ENCODE data around the gene MAB21L4.
A peak's percentile ranks its signal among the peaks of the same experiment; 100 is the strongest.

The MAB21L4 gene

GRCh38 chr2:240917684-240918257 lies 21.8 kb upstream of the MAB21L4 start (continued):
- TF ChIP-seq KLF16 (tag by site-specific recombination; IDR thresholded peaks at IDR 0.05) (no peak), KLF8 (tag by site-specific recombination; IDR thresholded peaks at IDR 0.05) (no peak), ZNF211 (tag by site-specific recombination; IDR thresholded peaks at IDR 0.05; ENCODE audit: low read depth) (no peak), ZBTB20 (tag by site-specific recombination; IDR thresholded peaks at IDR 0.05) (no peak), ZXDB (tag by site-specific recombination; IDR thresholded peaks at IDR 0.05) (no peak), ZNF600 (tag by site-specific recombination; IDR thresholded peaks at IDR 0.05) (no peak), ZNF510 (tag by site-specific recombination; IDR thresholded peaks at IDR 0.05; ENCODE audit: insufficient replicate concordance) (no peak), ELK4 (IDR thresholded peaks at IDR 0.05; ENCODE audit: borderline replicate concordance, low read depth, low read length) (no peak)

GRCh38 chr2:240917009-240917683 lies 21.2 kb upstream of the MAB21L4 start:
- TF ChIP-seq KLF9 (tag by site-specific recombination; IDR thresholded peaks at IDR 0.05; ENCODE audit: low read depth): 0 out of 2 replicates have a peak, but pooled peaks have one; percentile 0
- no peak for TF ChIP-seq ZNF549 (tag by site-specific recombination; IDR thresholded peaks at IDR 0.05)
- 0 out of 2 replicates have a peak, but pooled peaks have one; percentile 23 for TF ChIP-seq GLIS2 (tag by site-specific recombination; IDR thresholded peaks at IDR 0.05)
- no peak for TF ChIP-seq ZNF324 (tag by site-specific recombination; IDR thresholded peaks at IDR 0.05)
- TF ChIP-seq AEBP2 (tag by site-specific recombination; IDR thresholded peaks at IDR 0.05; ENCODE audit: borderline replicate concordance): no peak
- 0 out of 2 replicates have a peak, but pooled peaks have one; percentile 5 for TF ChIP-seq ZNF423 (tag by site-specific recombination; IDR thresholded peaks at IDR 0.05)
- TF ChIP-seq WT1 (tag by site-specific recombination; IDR thresholded peaks at IDR 0.05): 0 out of 2 replicates have a peak, but pooled peaks have one; percentile 23
- no peak for TF ChIP-seq MEIS1 (CRISPR knock-in tag; IDR thresholded peaks at IDR 0.05; ENCODE audit: borderline replicate concordance)
- TF ChIP-seq SP7 (tag by site-specific recombination; IDR thresholded peaks at IDR 0.05): no peak
- TF ChIP-seq ZNF501 (tag by site-specific recombination; IDR thresholded peaks at IDR 0.05): no peak
- no peak overlapping the region for H3K4me3 ChIP-seq (ENCODE audit: low read depth, low read length)
- H3K9me3 ChIP-seq (ENCODE audit: control insufficient read depth, insufficient read depth, low read depth, low read length): no peaks in the 10 kb centered on the region
- H3K4me1 ChIP-seq (ENCODE audit: control insufficient read depth, insufficient read depth, low read length): 0 out of 2 replicates have a peak, but pooled peaks cover 2% of the 10 kb centered on the region
- ChIA-PET POLR2A (no interaction called here), CTCF (interaction anchor here (1.0 kb wide), 1 partner anchor 93 kb away, joined by 3 read pairs; no protein-coding TSS in a partner anchor)
- no peak overlapping the region for H3K27ac ChIP-seq (ENCODE audit: extremely low read depth, low read depth, low read length)
- no peaks in the 10 kb centered on the region for H3K36me3 ChIP-seq (ENCODE audit: control insufficient read depth in 2 of 2, insufficient read depth in 1 of 2, low read length in 2 of 2)

- H3K4me1 ChIP-seq (ENCODE audit: control insufficient read depth, insufficient read depth, low read length): 0 out of 2 replicates have a peak, but pooled peaks cover 2% of the 10 kb centered on the region
- H3K36me3 ChIP-seq (ENCODE audit: control insufficient read depth in 2 of 2, insufficient read depth in 1 of 2, low read length in 2 of 2): no peaks in the 10 kb centered on the region
- POLR2A ChIA-PET: no interaction called here
- H3K4me3 ChIP-seq (ENCODE audit: low read depth, low read length): no peak overlapping the region
- H3K27ac ChIP-seq (ENCODE audit: extremely low read depth, low read depth, low read length): no peak overlapping the region
- CTCF ChIA-PET: interaction anchor here (1.0 kb wide), 1 partner anchor 94 kb away, joined by 3 read pairs; no protein-coding TSS in a partner anchor
- no peaks in the 10 kb centered on the region for H3K9me3 ChIP-seq (ENCODE audit: control insufficient read depth, insufficient read depth, low read depth, low read length)
- TF ChIP-seq ZNF239 (tag by site-specific recombination; IDR thresholded peaks at IDR 0.05): no peak
- TF ChIP-seq GLIS2 (tag by site-specific recombination; IDR thresholded peaks at IDR 0.05): peak; percentile 48; the same call in 1 of the 2 replicates
- TF ChIP-seq KLF1 (tag by site-specific recombination; IDR thresholded peaks at IDR 0.05): peak; percentile 74
- no peak for TF ChIP-seq ZNF354C (tag by site-specific recombination; IDR thresholded peaks at IDR 0.05; ENCODE audit: borderline replicate concordance, low read depth)
- TF ChIP-seq ZNF701 (tag by site-specific recombination; IDR thresholded peaks at IDR 0.05): no peak
- TF ChIP-seq WT1 (tag by site-specific recombination; IDR thresholded peaks at IDR 0.05): no peak
- TF ChIP-seq ZNF660 (tag by site-specific recombination; IDR thresholded peaks at IDR 0.05): 0 out of 2 replicates have a peak, but pooled peaks have one; percentile 20
- TF ChIP-seq ZBTB8A (tag by site-specific recombination; IDR thresholded peaks at IDR 0.05): no peak; the same call in 1 of the 2 replicates
- TF ChIP-seq ZNF76 (tag by site-specific recombination; IDR thresholded peaks at IDR 0.05; ENCODE audit: borderline replicate concordance, low read depth): peak; percentile 41; the same call in 1 of the 2 replicates
- peak; percentile 29 for TF ChIP-seq SP2 (tag by site-specific recombination; IDR thresholded peaks at IDR 0.05)
- peak; percentile 33 for TF ChIP-seq ZBTB26 (tag by site-specific recombination; optimal IDR thresholded peaks at IDR 0.05)
- peak; percentile 98 for TF ChIP-seq ZIC2 (tag by site-specific recombination; IDR thresholded peaks at IDR 0.05)
- TF ChIP-seq ZNF423 (tag by site-specific recombination; IDR thresholded peaks at IDR 0.05): 0 out of 2 replicates have a peak, but pooled peaks have one; percentile 35
- TF ChIP-seq ZBTB17 (tag by site-specific recombination; IDR thresholded peaks at IDR 0.05): peak; percentile 25; the same call in 1 of the 2 replicates
- TF ChIP-seq KLF9 (tag by site-specific recombination; IDR thresholded peaks at IDR 0.05; ENCODE audit: low read depth): peak; percentile 50
- 0 out of 2 replicates have a peak, but pooled peaks have one; percentile 42 for TF ChIP-seq SP7 (tag by site-specific recombination; IDR thresholded peaks at IDR 0.05)
Observed at GRCh38 chr2:240916571-240917008, 20.6 kb upstream of the MAB21L4 start.
